ENCODE measurements around the gene CAMTA1. TPM values are rescaled to one million over a fixed set of nuclear protein-coding genes. Genes with fewer than 3 reads are reported as not detected.

Gene CAMTA1
- total and polyA plus RNA-seq, 8 donors = 13.0 to 54.2 (median 23.6) TPM

GRCh38 chr1:6745073-6745472, 40.2 kb upstream of the CAMTA1 start:
- no peak for TF ChIP-seq CTCF (IDR thresholded peaks at IDR 0.05)
- Histone ChIP-seq H3K9me3 (no peaks in the 10 kb centered on the region), H3K36me3 (no peaks in the 10 kb centered on the region), H3K4me3 (no peak overlapping the region), H3K27me3 (no peaks in the 10 kb centered on the region), H3K27ac (no peak overlapping the region), H3K4me1 (no peaks in the 10 kb centered on the region)
- FAIRE-seq (no peak), ATAC-seq (no peak), DNase-seq (no peak)
- intact Hi-C loops (cut with DNase I) = no loop called here
- 86 to 91% methylated on average over 5 of the region's 5 CpGs for WGBS, 2 donors

GRCh38 chr1:6747674-6748073, 37.6 kb upstream of the CAMTA1 start:
- Histone ChIP-seq H3K4me1 (no peaks in the 10 kb centered on the region), H3K9me3 (no peaks in the 10 kb centered on the region), H3K36me3 (no peaks in the 10 kb centered on the region), H3K27me3 (no peaks in the 10 kb centered on the region), H3K27ac (no peak overlapping the region), H3K4me3 (no peak overlapping the region)
- TF ChIP-seq CTCF (IDR thresholded peaks at IDR 0.05) = no peak
- intact Hi-C loops (cut with DNase I) = no loop called here
- 74 to 79% methylated on average over 2 of the region's 2 CpGs for WGBS, 2 donors
- DNase-seq = no peak
- ATAC-seq = no peak
- FAIRE-seq = no peak

GRCh38 chr1:6750490-6750889, 34.8 kb upstream of the CAMTA1 start:
- WGBS, 2 donors = 62 to 73% methylated on average over 4 of the region's 4 CpGs

GRCh38 chr1:6753320-6754140, 31.7 kb upstream of the CAMTA1 start:
- Histone ChIP-seq H3K27ac (no peak overlapping the region), H3K9me3 (no peaks in the 10 kb centered on the region), H3K4me1 (no peaks in the 10 kb centered on the region), H3K36me3 (no peaks in the 10 kb centered on the region), H3K4me3 (no peak overlapping the region), H3K27me3 (no peaks in the 10 kb centered on the region)
- no peak for DNase-seq
- no peak for FAIRE-seq
- no peak for TF ChIP-seq CTCF (IDR thresholded peaks at IDR 0.05)
- intact Hi-C loops (cut with DNase I) = no loop called here
- no peak for ATAC-seq
- WGBS, 2 donors = 69 to 76% methylated on average over 10 of the region's 10 CpGs

More at GRCh38 chr1:6750490-6750889, 34.8 kb upstream of the CAMTA1 start:
- no peaks in the 10 kb centered on the region for H3K36me3 ChIP-seq
- H3K4me3 ChIP-seq = no peak overlapping the region
- intact Hi-C loops (cut with DNase I) = no loop called here
- no peak for DNase-seq
- FAIRE-seq = no peak
- no peaks in the 10 kb centered on the region for H3K4me1 ChIP-seq
- no peaks in the 10 kb centered on the region for H3K27me3 ChIP-seq
- TF ChIP-seq CTCF (IDR thresholded peaks at IDR 0.05) = no peak
- no peaks in the 10 kb centered on the region for H3K9me3 ChIP-seq
- ATAC-seq = no peak
- no peak overlapping the region for H3K27ac ChIP-seq

- Histone ChIP-seq H3K4me3 (no peak overlapping the region), H3K9me3 (no peaks in the 10 kb centered on the region), H3K27me3 (no peaks in the 10 kb centered on the region), H3K27ac (no peak overlapping the region), H3K4me1 (no peaks in the 10 kb centered on the region), H3K36me3 (no peaks in the 10 kb centered on the region)
- no peak for FAIRE-seq
- WGBS, 2 donors = 17 to 19% methylated on average over 1 of the region's 1 CpG
- TF ChIP-seq CTCF (IDR thresholded peaks at IDR 0.05) = no peak
- intact Hi-C loops (cut with DNase I) = no loop called here
- ATAC-seq = no peak
- DNase-seq = no peak
These were observed 28.8 kb upstream of the CAMTA1 start for GRCh38 chr1:6756457-6756856.
